Spleen (tissue), 7 donors: ENCODE results near the gene STARD4.

ENCODE experiments used
- POLR2AphosphoS5 ChIP-seq, 3 donors: sonication (generic); formaldehyde crosslinking; IDR thresholded peaks; one replicate each; pipeline ENCODE4 v1.5.1; 2017; ENCODE audit warnings: antibody characterized with exemption in 3 of 3
- TF ChIP-seq, protein P1 (sequence below), 11 experiments: fragments of 200-600 bp in 7 of 11; fragments of 450-650 bp in 4 of 11; sonication (generic) in 4 of 11; IDR thresholded peaks in 8 of 11; conservative IDR thresholded peaks in 3 of 11; 1 replicate in 7 of 11; 2 replicates in 4 of 11; pipeline versions ENCODE4 v1.4.0 to v1.8.0; 2016 to 2021; ENCODE audit warnings: antibody characterized with exemption in 11 of 11, inconsistent platforms in 4 of 11, mild to moderate bottlenecking in 1 of 11
- donor health status: DM: no; HTN: no; CAD: no; lungs with moderate emphysema.
- donor health status: DM: no; HTN: no; CAD: no.
- donor health status: DM: no; HTN: no; CAD: no.

DNA sequence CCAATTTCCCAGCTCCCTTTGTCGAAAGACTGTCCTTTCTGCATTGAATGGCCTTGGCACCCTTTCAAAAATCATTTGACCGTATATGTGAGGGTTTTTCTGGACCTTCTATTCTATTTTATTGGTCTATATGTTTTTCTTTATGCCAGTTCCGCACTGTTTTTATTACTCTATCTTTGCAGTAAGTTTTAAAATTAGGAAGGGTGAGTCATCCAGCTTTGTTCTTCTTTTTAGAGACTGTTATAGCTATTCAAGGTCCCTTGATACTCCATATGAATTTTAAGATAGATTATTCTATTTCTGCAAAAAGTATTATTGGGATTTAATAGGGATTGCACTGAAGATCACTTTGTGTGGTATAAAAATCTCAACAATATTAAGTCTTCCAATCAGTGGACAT is 44.2 kb upstream of the STARD4 start:
- TF ChIP-seq, protein P1, sequence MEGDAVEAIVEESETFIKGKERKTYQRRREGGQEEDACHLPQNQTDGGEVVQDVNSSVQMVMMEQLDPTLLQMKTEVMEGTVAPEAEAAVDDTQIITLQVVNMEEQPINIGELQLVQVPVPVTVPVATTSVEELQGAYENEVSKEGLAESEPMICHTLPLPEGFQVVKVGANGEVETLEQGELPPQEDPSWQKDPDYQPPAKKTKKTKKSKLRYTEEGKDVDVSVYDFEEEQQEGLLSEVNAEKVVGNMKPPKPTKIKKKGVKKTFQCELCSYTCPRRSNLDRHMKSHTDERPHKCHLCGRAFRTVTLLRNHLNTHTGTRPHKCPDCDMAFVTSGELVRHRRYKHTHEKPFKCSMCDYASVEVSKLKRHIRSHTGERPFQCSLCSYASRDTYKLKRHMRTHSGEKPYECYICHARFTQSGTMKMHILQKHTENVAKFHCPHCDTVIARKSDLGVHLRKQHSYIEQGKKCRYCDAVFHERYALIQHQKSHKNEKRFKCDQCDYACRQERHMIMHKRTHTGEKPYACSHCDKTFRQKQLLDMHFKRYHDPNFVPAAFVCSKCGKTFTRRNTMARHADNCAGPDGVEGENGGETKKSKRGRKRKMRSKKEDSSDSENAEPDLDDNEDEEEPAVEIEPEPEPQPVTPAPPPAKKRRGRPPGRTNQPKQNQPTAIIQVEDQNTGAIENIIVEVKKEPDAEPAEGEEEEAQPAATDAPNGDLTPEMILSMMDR (IDR thresholded peaks at IDR 0.05 in 8 of 11, conservative IDR thresholded peaks at IDR 0.05 in 3 of 11), result no peak
- TF ChIP-seq POLR2AphosphoS5 (IDR thresholded peaks at IDR 0.05), result no peak
